DND-41 (cell line): ENCODE data around the gene FHOD3.

ENCODE experiments used
- ATAC-seq: fragments of 200-7000 bp; cut with Tn5 transposase; 3 replicates; pipeline ENCODE4 v1.9.1; 2021; ENCODE audit warnings: low read depth; ENCODE audit not compliant: insufficient read depth
- DNase-seq: peaks from one replicate; pipeline ENCODE4 v3.0.0-alpha.2; 2020
- H2AFZ ChIP-seq: 2 replicates; pipeline ENCODE4 v1.6.0; 2012; ENCODE audit warnings: low read depth, low read length
- H3K27ac ChIP-seq: 2 replicates; pipeline ENCODE4 v1.5.1; 2012; ENCODE audit warnings: low read length, inconsistent platforms
- H3K27me3 ChIP-seq: fragments of 200-600 bp; sonication (generic); 2 replicates; pipeline ENCODE4 v1.6.0; 2012; ENCODE audit warnings: low read length, mild to moderate bottlenecking, inconsistent platforms; ENCODE audit not compliant: insufficient read depth, poor library complexity
- H3K36me3 ChIP-seq: 2 replicates; pipeline ENCODE4 v1.5.1; 2012; ENCODE audit warnings: low read length, inconsistent platforms; ENCODE audit not compliant: insufficient read depth
- H3K4me1 ChIP-seq: 2 replicates; pipeline ENCODE4 v1.5.1; 2012; ENCODE audit warnings: mild to moderate bottlenecking, low read length; ENCODE audit not compliant: insufficient read depth
- H3K4me2 ChIP-seq: 2 replicates; pipeline ENCODE4 v1.6.0; 2012; ENCODE audit warnings: mild to moderate bottlenecking, moderate library complexity, low read length, inconsistent platforms; ENCODE audit not compliant: insufficient read depth
- H3K4me3 ChIP-seq, 2 experiments: fragments of 200-600 bp in 1 of 2; shearing (Covaris generic) in 1 of 2; 2 replicates each; pipeline ENCODE4 v1.5.1; 2012 to 2016; ENCODE audit warnings: inconsistent platforms in 2 of 2, low read length in 2 of 2, mild to moderate bottlenecking in 2 of 2, low read depth in 1 of 2, moderate library complexity in 1 of 2
- H3K79me2 ChIP-seq: 2 replicates; pipeline ENCODE4 v1.6.0; 2012; ENCODE audit warnings: low read length, inconsistent platforms; ENCODE audit not compliant: insufficient read depth
- H3K9ac ChIP-seq: 2 replicates; pipeline ENCODE4 v1.6.0; 2012; ENCODE audit warnings: low read depth, mild to moderate bottlenecking, inconsistent platforms, low read length, moderate library complexity
- H3K9me3 ChIP-seq: 2 replicates; pipeline ENCODE4 v1.5.1; 2012; ENCODE audit warnings: low read length, moderate library complexity, mild to moderate bottlenecking, inconsistent platforms; ENCODE audit not compliant: insufficient read depth, severe bottlenecking
- H4K20me1 ChIP-seq: 2 replicates; pipeline ENCODE4 v1.6.0; 2012; ENCODE audit warnings: low read length; ENCODE audit not compliant: insufficient read depth
- EZH2 ChIP-seq: IDR thresholded peaks from 3 replicates; pipeline ENCODE4 v1.6.1; 2012; ENCODE audit warnings: borderline replicate concordance, low read depth, mild to moderate bottlenecking, moderate library complexity, low read length, inconsistent platforms; ENCODE audit not compliant: severe bottlenecking
- TF ChIP-seq, protein P1 (sequence below): IDR thresholded peaks from 2 replicates; pipeline ENCODE4 v1.5.1; 2012; ENCODE audit warnings: borderline replicate concordance, low read length, moderate library complexity, mild to moderate bottlenecking; ENCODE audit not compliant: poor library complexity, severe bottlenecking; ENCODE audit errors: extremely low read depth

FHOD3 gene

DNA sequence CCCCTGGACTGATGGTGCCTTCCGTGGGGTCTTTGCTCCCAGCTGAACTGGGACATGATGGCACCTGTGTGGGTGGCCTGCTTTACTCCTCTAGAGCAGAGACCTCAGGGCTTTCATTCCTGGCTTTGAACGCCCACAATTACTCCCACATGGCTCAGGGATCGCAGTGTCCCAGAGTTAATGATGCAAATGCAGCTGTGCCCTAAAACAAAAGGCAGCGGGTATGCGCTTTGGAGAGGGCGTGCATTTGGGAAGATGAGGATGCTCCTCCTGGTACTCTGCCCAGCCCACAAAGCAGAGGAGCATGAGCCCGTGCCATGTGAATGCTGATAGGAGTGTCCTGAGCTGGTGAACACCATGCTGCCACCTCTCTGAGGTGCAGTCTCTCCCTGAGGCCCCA, 173.4 kb downstream of the FHOD3 start:
- no peak overlapping the region for H2AFZ ChIP-seq
- no peak overlapping the region for H3K27ac ChIP-seq
- H3K79me2 ChIP-seq, result no peaks in the 10 kb centered on the region
- no peak overlapping the region for H3K4me2 ChIP-seq
- no peaks in the 10 kb centered on the region for H3K9me3 ChIP-seq
- no peaks in the 10 kb centered on the region for H4K20me1 ChIP-seq
- no peaks in the 10 kb centered on the region for H3K4me1 ChIP-seq
- H3K36me3 ChIP-seq, result no peaks in the 10 kb centered on the region
- no peak for DNase-seq
- peaks cover 5% of the 10 kb centered on the region for H3K27me3 ChIP-seq
- H3K4me3 ChIP-seq, result no peak overlapping the region
- no peak overlapping the region for H3K9ac ChIP-seq
- no peak for ATAC-seq
- TF ChIP-seq, protein P1, sequence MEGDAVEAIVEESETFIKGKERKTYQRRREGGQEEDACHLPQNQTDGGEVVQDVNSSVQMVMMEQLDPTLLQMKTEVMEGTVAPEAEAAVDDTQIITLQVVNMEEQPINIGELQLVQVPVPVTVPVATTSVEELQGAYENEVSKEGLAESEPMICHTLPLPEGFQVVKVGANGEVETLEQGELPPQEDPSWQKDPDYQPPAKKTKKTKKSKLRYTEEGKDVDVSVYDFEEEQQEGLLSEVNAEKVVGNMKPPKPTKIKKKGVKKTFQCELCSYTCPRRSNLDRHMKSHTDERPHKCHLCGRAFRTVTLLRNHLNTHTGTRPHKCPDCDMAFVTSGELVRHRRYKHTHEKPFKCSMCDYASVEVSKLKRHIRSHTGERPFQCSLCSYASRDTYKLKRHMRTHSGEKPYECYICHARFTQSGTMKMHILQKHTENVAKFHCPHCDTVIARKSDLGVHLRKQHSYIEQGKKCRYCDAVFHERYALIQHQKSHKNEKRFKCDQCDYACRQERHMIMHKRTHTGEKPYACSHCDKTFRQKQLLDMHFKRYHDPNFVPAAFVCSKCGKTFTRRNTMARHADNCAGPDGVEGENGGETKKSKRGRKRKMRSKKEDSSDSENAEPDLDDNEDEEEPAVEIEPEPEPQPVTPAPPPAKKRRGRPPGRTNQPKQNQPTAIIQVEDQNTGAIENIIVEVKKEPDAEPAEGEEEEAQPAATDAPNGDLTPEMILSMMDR, result no peak
- TF ChIP-seq EZH2, result no peak

DNA sequence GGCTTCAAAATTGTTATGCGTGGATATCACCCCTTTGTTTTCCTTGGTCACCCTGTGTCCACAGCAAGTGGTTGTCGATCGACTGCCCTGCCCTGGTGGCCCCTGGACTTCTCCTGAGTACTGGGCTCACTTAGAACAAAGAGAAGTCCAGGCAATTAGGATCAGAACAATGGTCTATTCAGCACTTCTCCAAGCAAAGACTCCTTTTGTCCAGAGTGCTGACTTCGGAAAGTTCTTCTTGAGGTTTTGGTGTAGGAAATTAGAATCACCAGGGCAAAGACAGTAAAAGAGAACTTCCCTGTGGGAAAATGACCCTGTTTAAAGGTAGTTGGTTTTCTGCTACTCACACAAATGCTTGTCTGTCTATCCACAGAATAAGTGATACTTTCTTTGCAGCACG, 173.9 kb downstream of the FHOD3 start:
- H3K9me3 ChIP-seq, result no peaks in the 10 kb centered on the region
- TF ChIP-seq EZH2, result no peak
- TF ChIP-seq, protein P1, result no peak
- H3K9ac ChIP-seq, result no peak overlapping the region
- no peak overlapping the region for H3K4me2 ChIP-seq
- H3K27ac ChIP-seq, result no peak overlapping the region
- no peaks in the 10 kb centered on the region for H3K79me2 ChIP-seq
- peaks cover 5% of the 10 kb centered on the region for H3K27me3 ChIP-seq
- no peak overlapping the region for H2AFZ ChIP-seq
- no peaks in the 10 kb centered on the region for H4K20me1 ChIP-seq
- H3K36me3 ChIP-seq, result no peaks in the 10 kb centered on the region
- DNase-seq, result no peak
- no peaks in the 10 kb centered on the region for H3K4me1 ChIP-seq
- no peak for ATAC-seq
- no peak overlapping the region for H3K4me3 ChIP-seq

DNA sequence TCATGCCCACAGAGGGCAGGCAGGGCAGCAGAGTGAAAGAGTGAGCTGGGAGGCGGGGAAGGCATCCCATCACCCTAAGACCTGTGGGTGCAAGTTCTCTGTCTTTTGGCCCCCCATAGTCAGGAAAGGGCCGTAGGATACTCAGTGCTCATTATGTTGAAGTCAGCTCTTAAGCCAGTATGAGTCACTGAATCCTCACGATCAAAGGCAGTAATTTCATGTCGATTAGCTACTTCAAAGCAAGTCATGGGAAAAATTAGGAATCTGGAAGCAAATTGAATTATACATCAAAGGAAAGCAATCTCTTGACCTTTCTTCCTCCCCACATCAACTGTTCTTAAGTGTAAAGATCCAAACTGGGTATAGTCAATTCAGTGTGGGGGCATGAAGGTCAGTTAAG, 178.9 kb downstream of the FHOD3 start:
- H3K27me3 ChIP-seq, result no peaks in the 10 kb centered on the region
- no peak overlapping the region for H3K27ac ChIP-seq
- H3K79me2 ChIP-seq, result no peaks in the 10 kb centered on the region
- H3K9ac ChIP-seq, result no peak overlapping the region
- H3K4me2 ChIP-seq, result no peak overlapping the region
- H4K20me1 ChIP-seq, result no peaks in the 10 kb centered on the region
- DNase-seq, result no peak
- TF ChIP-seq EZH2, result no peak
- TF ChIP-seq, protein P1, result no peak
- no peaks in the 10 kb centered on the region for H3K4me1 ChIP-seq
- no peak overlapping the region for H2AFZ ChIP-seq
- no peak overlapping the region for H3K4me3 ChIP-seq
- H3K36me3 ChIP-seq, result no peaks in the 10 kb centered on the region
- H3K9me3 ChIP-seq, result no peaks in the 10 kb centered on the region
- no peak for ATAC-seq

DNA sequence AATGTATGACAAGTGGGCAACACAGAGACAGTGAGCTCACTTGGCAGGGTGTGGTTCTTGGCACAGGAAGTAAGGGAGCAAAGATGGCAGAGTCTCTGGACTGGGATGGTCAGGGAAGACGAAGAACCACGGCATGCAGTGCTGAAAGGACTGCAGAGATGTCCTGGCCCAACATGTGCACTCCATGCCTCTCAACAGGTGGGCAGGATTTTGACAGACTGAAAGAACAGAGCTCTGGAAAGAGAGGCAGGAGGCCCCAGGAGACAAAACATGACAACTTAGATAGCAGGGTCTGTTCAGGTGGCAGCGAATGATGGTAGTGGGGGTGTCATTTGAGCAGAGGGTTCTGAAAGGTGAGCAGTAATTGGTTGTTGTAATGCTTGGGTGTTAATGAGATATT, 180.3 kb downstream of the FHOD3 start:
- ATAC-seq, result no peak
- H3K36me3 ChIP-seq, result no peaks in the 10 kb centered on the region
- no peak overlapping the region for H2AFZ ChIP-seq
- no peak for TF ChIP-seq EZH2
- TF ChIP-seq, protein P1, result no peak
- H3K4me2 ChIP-seq, result no peak overlapping the region
- no peak overlapping the region for H3K27ac ChIP-seq
- H3K4me1 ChIP-seq, result no peaks in the 10 kb centered on the region
- no peak overlapping the region for H3K9ac ChIP-seq
- H3K27me3 ChIP-seq, result no peaks in the 10 kb centered on the region
- no peaks in the 10 kb centered on the region for H3K79me2 ChIP-seq
- H3K9me3 ChIP-seq, result no peaks in the 10 kb centered on the region
- no peaks in the 10 kb centered on the region for H4K20me1 ChIP-seq
- DNase-seq, result no peak
- no peak overlapping the region for H3K4me3 ChIP-seq
